GM18861 (cell line): ENCODE results near the gene TET3.

Experiments used
- ATAC-seq: cut with Tn5 transposase; IDR thresholded peaks from one replicate; pipeline ENCODE4 v1.9.1; 2021; ENCODE audit not compliant: unreplicated experiment

Gene TET3

GRCh38 chr2:73987109-73987947 is 2.6 kb downstream of the TET3 start:
- ATAC-seq, result no peak

- ATAC-seq, result no peak
Observed at GRCh38 chr2:73987948-73988700, 3.4 kb downstream of the TET3 start.

- no peak for ATAC-seq
Observed at GRCh38 chr2:73989972-73990371, 5.3 kb downstream of the TET3 start.

- no peak for ATAC-seq
Observed at GRCh38 chr2:73990531-73990930, 5.8 kb downstream of the TET3 start.

- ATAC-seq, result no peak
Observed at GRCh38 chr2:73992036-73992435, 7.3 kb downstream of the TET3 start.

- ATAC-seq, result no peak
Observed at GRCh38 chr2:73993376-73993775, 8.7 kb downstream of the TET3 start.

- ATAC-seq, result no peak
Observed at GRCh38 chr2:73993778-73994177, 9.1 kb downstream of the TET3 start.

DNA sequence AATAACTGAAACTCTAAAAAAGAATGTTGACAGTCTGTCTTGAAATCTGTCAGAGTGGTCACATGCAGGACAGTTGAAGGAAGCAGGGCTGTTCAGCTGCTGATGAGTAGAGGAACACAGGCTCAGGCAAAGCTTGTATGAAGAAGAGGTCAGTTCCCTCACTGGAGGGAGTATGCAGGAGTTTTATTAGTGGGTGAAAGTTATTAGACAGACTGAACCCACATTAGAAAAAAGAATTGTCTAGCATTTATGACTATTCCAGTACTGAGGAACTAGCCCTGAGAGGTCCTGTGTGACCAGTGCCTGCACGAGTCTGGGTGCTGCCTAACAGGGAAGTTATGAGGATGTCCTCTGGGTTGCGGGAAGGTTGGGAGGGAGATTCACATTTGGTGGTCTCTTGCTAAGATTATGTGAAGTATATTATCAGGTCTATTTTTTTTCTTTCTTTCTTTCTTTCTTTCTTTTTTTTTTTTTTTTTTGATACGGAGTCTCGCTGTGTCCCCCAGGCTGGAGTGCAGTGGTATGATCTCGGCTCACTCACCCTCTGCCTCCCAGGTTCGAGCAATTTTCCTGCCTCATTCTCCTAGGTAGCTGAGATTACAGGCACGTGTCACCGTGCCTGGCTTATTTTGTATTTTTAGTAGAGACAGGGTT is 9.6 kb downstream of the TET3 start:
- ATAC-seq, result no peak

DNA sequence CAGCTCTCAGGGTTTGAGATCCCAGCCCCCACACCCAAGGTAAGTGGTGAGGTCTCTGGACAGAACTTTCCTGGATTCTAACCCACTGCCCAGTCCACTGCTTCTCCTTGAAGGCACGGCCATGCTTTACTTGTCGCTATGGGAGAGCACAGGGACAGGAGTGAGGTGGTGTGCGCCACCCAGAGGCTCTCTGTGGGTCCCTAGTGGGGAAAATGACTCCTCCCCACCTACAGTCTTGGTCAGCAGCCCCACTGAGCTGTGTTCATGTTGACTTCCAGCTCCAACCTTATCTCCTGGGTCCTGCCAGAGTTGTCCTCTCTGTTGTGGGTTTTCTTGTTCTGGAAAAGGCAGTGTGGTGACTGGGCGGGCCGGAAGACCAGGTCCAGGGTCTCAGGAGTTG is 11.1 kb downstream of the TET3 start:
- ATAC-seq, result no peak

- no peak for ATAC-seq
Observed at GRCh38 chr2:73997813-73998212, 13.1 kb downstream of the TET3 start.

DNA sequence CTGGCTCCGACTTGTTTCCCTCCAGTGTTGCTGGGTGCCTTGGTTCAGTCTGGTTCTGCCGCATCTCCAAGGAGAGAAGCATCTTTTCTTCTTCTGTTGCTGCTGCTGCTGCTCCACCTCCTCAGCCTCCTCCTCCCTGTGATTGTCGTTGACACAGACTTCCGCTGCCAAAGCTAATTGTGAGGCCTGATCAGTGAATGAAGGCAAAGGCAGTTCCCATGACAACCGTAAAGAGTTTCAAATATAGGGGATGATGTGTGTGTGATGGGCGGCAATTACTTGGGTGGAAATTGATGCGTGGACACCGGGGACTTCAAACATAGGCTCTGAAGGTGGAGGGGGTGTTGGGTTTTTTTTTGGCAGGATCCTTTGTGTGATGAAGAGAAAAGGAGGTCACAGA is 13.7 kb downstream of the TET3 start:
- ATAC-seq, result no peak

DNA sequence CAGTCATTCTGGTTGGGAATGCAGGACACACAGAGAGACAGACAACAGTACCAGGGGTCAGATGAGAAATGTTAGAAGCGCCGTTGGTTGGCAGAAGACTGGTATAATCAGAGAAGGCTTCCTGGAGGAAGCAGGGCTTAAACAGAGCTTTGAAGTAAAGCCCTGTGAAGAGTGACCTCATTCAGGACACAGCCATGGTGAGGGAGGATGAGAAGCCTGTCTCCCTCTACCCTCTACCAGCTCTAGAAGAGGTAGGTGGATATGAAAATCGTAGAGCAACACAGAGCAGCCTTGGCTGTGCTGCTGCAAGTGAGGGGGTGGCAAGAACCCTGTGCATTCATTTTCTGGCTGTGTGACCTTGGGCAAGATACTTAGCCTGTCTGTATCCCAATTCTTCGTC is 14.2 kb downstream of the TET3 start:
- ATAC-seq, result no peak

DNA sequence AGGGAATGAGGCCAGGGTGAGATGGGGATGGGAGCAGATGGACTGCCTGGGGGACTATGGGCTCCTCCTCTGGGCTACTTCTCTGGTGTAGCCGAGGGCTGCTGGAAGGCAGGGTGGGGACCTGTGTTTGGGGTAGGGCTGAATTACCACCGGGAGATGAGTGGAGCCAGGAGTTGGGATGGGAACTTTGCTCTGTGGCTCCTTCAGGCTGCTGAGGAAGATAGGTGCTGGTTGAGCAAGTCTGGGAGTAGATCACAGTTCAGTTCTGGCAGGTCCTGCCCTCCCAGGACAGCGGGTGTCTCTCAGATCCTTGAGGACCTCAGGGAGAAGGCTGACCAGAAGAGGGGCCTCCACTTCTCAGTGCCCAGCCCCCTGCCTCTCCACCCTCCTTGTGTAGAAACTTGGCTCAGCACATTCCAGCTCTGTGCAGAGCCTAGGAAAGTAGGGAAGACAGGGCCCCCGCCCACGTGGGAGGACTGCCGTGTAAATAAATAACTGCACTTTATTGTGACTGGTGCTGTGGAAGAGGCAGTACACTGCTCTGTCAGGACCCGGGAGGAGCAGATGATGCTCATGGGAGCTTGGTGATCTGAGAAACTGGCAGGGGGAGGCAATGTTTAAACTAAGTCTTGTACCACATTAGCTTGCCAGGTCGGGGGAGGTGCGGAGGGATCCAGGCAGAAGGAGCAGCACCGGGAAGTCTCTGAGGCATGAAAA is 15.3 kb downstream of the TET3 start:
- ATAC-seq, result no peak

DNA sequence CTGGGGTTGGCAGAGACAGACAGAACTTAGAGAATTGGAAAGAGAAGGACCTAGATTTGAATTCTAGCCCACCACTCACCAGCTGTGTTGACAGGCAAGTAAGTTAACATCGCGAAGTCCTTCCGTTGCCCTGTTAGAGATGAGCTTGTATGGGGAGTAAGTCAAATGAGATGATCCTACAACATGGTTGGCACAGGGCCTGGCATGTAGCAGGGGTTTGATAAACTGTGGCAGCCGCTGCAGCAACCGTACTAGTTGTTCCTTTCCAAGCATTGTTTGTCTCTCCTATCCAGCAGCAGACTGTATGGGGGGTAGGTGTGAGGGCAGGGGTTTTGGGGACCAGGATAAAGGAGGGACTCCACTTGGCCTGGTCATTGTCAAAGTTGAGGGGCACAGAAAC is 16.0 kb downstream of the TET3 start:
- ATAC-seq, result no peak

GRCh38 chr2:74001121-74001520 is 16.4 kb downstream of the TET3 start:
- ATAC-seq, result no peak

- peak; percentile 43 for ATAC-seq
Observed at GRCh38 chr2:74001781-74002504, 17.2 kb downstream of the TET3 start.

DNA sequence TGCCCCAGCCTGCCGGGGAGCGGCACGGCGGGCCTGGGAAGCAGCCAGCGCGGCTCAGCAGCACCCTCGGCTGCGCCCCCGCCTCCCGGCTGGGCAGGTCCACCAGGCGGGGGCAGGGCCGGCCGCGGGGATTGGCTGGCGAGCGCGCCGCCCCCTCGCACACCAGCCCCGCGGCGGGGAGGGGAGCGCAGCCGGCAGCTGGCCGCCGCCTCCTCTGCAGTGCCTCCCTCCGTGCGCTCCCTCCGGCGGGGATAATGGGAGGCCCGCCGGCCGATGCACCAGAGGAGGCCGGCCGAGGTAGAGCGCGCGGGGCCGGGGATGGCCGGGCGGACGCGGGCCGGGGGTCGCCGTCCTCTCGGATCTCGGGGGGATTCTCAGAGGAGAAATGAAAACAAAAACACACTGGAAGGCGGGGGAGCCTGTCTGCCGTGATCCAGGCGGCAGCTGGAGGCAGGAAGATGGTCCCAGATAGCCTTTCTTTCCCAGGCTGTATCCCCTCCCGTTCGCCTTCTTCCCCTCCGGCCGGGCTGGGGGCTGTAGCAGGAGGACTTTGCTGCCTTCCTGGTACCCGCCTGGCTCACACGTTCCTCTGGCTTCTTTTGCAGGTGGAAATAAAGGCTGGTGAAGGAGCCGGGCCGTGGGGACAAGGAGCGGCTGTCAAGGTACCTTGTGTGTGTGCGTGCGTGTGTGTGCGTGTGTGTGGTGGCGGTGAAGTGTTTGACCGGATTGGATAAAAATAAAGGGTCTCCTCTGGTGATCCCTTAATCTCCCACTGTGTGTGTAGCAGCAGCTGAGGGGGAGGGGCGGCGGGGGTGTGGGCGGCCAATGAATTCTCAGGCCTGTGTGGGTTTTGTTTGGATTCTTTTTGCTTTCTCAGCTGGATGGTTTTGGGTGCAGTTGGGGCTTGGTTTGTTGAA is 18.1 kb downstream of the TET3 start:
- peak; percentile 74 for ATAC-seq

DNA sequence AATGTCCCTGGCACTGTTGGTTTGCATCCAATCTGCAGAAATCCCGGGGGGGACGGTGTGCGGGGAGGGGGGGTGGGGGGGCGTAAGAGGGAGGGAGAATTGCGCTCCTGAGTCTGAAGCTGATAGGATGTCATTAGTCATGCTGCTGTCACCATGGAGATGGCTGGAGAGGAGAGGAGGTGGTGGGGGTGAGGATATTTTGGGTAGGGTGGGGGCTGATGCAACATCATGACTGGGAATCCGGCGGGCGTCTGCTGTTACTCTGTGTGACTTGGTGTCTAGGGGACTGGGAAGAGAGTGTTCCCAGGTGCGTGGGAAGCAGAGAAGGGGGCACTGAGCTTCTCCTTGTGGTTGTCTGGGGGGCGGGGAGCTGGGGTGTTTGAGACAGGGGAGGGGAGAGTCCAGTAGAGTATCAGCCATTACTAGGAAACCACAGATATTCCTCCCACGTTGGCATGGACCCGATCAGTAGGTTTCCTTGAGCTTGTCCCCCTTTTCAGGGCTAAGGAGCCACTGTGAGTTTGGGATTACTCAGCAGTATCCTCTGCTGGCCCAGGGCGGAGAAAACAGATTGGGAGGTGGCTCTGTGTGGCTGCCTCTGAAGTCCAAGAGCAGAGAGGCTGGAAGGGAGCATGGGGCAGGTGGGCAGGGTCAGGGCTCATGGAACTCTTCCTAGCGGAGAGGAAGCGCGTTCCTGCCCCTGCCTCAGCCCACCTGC is 18.9 kb downstream of the TET3 start:
- no peak for ATAC-seq
